DMS79 treated with DMSO at 0.1 percent for 48 hours (cell line): Measurements from ENCODE around the gene NOP16.

ENCODE experiments used
- DNase-seq: peaks from one replicate; lab custom pipeline; 2025; lab: John Stamatoyannopoulos, UW

The NOP16 gene

GRCh38 chr5:176386491-176386890, 1.9 kb downstream of the NOP16 start:
- DNase-seq = no peak

DNA sequence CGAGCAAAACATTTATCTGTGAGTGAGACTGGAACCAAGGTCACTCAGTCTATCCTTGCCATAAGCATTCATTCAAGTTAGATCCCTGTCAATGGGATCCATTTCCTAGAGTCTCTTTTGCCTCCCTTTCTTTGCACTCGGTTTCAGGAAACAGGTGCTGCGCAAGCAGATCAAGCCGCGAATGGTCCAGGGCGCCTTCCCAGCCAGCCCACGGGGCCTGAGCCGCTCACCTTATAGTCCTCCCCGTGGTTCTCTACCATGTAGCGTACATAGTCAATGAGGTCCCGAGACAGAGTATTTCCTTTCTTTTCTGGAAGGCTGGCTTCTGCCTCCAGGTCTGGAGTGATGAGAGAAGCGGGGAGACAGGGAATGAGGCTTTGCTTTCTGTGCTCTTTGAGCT, 3.4 kb downstream of the NOP16 start:
- no peak for DNase-seq

- no peak for DNase-seq
Measured at GRCh38 chr5:176384366-176384930, 4.0 kb downstream of the NOP16 start.

DNA sequence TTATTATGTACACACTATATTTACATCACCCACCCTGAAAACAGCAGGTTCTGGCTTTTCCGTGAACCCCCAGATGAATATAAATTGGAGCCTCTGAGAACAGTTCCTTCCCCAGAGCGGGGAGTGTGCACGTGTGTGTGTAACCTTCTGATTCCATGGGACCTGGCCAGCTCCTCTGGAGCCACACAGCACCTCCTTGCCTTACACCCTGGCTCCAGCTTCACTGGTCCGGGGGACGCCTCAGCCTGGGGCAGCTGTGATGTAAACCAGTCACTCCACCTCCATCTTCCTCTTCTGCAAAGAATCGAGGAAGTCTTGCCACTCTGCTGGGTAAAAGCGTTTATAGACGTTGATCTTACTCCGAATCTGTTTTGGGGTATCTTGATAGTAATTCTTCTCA, 4.4 kb downstream of the NOP16 start:
- no peak for DNase-seq

DNA sequence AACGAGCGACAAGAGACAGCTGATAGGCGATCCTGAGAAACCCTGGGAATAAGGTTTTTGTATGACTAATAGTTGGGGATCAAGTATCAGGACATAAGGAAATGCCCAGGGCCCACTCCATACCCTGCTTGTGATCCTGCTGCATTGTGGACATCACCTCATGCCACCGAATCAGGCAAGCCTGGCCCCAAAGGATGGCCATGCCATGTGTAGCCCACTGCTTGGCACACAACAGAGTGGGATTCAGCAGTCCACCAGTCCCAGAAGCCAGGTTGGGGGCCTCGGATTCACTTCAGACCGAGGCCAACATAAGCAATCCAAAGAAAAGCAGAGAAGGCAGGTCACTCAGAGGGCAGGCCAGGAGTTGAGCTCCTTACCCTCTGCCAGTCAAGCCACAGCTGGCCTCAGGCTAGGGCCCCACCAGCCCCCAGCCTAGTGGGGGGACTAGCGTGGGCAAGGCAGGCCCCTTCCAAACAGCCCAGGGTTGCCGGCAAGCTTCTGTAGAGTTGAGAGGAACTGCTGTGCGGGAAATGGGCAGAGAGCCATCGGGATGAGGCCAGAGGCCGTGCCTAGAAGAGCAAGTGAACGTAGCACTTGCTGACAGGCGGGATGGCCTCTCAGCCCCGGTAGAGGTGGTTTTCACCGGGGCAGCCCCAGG, 5.0 kb downstream of the NOP16 start:
- DNase-seq = no peak

GRCh38 chr5:176382721-176383120, 5.7 kb downstream of the NOP16 start:
- no peak for DNase-seq

DNA sequence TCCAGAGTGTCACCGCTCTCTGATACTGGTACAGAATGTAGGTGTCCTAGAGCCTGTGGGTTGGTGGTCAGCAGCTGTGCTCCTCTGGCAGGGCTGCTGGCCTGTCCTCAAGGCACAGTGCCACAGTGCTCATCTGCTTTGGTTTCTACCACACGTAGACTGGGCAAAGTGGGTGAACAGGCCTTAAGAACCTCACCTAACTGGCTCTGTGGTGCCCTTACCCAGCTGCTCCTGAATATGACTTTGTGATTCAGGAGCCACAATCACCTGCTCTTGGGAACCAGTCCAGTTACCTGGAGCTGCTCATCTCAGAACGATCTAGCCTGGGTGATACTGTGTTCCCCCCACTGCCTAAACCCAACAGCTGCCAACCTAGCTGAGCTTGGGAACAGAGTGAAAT, 6.4 kb downstream of the NOP16 start:
- no peak for DNase-seq

- no peak for DNase-seq
Measured at GRCh38 chr5:176381423-176381822, 7.0 kb downstream of the NOP16 start.

- DNase-seq = no peak
Measured at GRCh38 chr5:176379881-176380280, 8.5 kb downstream of the NOP16 start.

DNA sequence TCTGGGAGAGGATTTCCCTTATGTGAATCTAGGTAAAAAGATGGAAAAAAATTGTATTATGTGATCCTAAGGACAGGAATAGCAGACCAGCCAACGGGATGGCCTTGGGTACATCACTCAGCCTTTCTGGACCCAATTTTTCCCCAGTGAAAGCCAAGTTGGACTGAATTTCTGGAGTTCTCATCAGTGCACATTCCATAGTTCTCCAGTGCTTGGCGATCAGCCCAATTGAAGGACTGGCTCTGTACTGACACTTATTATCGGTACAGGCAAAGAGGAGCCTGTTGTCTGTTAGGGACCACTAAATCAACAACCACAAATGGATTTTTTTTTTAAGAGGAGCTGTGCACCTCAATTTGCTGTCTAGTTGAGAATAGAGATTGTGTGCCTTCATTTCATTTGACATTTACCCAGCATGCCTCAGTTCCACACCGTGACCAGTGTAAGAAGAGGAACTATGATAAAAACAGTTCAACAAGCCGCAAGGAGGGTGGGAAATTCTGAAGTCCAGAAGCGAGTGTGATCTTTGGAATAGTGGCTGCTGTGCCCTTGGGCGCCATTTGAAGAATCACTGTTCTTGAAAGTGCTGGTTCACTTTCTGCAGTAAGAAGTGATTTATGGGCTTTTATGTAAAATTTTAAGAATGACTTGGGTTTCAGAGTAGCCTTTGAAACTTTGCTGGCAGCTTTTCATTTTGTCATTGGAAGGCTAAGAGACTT, 15.1 kb downstream of the NOP16 start:
- no peak for DNase-seq

DNA sequence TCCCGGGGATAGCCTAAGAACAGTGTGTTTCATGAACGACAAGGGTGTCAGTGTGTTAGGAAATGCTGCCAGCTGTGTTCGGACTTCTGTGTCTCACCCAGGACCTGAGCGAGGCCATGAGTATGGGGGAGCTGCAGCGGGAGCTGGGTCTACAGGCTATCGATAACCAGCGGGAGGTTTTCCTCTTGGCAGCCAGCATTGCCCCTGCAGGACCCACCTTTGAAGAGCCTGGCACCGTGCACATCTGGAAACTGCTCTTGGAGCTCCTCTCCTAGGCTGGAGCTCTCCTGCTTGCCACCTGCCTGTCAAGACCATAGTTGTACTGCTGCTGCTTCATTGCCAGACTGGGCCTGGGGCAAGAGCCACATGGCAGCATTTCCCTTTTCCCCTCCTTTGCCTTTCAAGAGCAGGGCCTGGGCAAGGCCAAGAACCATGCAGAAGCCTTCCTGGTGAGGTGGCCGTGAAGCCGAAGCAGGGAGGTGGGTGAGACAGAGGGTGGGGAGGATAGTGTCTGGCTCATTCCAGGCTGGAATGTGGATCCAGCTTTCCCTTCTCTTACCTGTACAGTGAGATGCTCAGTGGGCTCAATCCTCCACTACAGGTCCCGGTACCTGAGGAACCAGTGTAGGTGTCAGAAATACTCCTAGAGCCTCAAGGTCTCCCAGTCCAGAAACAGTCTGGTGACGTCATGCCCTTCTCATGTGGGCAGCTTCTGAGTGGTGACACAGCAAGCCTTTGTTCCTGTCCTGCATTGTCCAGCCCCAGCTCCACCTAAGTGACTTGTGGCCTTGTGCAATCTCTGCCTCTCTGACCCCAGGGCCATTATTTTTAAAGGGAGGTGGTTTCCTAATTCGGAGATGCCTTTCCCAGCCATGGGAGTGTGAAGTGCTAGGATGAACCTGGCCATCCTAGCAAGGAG, 16.5 kb downstream of the NOP16 start:
- no peak for DNase-seq

DNA sequence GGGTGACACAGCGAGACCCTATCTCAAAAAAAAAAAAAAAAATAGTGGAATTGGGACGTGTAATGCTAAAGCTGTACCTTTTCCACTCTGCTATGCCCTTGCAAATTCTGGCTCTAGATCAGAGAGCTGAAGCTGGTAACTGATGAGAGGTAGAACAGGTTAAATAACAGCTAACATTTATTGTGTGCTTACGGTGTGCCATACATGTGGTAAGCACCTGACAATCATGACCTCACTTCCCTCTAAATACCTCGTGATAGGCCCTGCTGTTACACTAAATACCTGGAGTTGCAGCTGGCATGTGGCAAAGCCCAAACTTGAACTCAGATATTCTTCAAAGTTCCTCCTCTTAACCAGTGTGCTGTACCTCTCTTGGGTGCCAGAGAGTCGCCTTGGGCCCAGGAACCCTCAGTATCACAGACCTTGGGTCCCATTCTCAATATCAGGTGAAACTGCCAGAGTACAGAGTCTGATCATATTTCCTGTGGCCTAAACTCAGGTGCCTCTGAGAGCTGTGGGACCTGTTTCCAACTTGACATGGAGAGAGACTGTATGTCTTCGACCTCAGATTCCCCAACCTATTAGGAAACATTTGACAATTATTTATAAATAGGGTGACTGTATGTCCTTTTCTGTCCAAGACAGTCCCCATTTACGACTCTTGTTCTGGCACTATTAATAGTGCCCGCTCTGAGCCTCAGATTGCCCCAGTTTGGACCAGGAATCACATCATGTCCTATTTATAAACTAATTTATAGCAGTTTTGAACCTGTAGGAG, 18.3 kb downstream of the NOP16 start:
- no peak for DNase-seq

- no peak for DNase-seq
Measured at GRCh38 chr5:176368726-176369125, 19.7 kb downstream of the NOP16 start.

- DNase-seq = no peak
Measured at GRCh38 chr5:176366232-176366894, 22.0 kb downstream of the NOP16 start.

GRCh38 chr5:176365351-176366231, 22.8 kb downstream of the NOP16 start, which contains the start of gene ARL10:
Gene ARL10, plus strand, starts transcription at chr5:176365487. Its CDS starts 77 bp downstream, at chr5:176365564.
- DNase-seq = no peak

DNA sequence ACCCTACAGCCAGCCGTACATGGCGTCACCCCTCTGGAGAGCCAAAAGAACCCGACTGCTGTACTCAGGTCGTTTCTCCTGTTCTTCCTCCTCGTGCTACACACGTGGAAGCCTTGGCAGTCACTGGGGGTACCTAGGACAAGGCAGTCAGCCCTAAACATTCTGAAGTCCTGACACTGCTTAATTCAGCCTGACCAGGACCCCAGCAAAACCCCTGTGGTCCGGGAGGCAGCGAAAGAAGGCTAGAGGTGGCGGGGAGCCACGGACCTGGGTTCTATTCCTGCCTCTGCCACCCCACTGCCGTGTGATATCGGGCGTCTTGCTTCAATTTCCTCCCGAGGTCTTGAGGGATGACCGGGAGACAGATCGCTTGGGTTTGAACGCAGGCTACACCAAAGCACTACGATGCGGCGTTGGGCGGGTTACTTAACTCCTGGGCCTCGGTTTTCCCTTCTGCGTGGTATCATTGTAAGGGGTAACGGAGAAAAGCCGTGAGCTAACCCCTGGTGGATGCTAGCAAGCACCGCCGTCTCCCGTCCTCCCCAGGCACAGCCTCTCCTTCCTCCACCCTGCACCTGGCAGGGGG, 23.5 kb downstream of the NOP16 start:
- DNase-seq = no peak

GRCh38 chr5:176362233-176362490, 26.2 kb downstream of the NOP16 start:
- DNase-seq = no peak

GRCh38 chr5:176361437-176362232, 26.8 kb downstream of the NOP16 start, which contains the start of gene KIAA1191:
Gene KIAA1191, minus strand, starts transcription at chr5:176361764. Its CDS starts 2,256 bp downstream, at chr5:176359508.
- peak; percentile 55 for DNase-seq

- no peak for DNase-seq
Measured at GRCh38 chr5:176360894-176361436, 27.4 kb downstream of the NOP16 start.
